Measurements from ENCODE around the gene SVOP. TPM values are rescaled to one million over a fixed set of nuclear protein-coding genes. Genes with fewer than 3 reads are reported as not detected.

The SVOP gene
- total RNA-seq, 1 donor from 2014 or later: not detected

GRCh38 chr12:108865169-108865568 is 155.7 kb downstream of the SVOP start:
- no peaks in the 10 kb centered on the region for H3K27me3 ChIP-seq (ENCODE audit: insufficient read depth, low read length)
- FAIRE-seq: no peak
- H2AFZ ChIP-seq (ENCODE audit: low read depth, low read length): no peak overlapping the region
- peaks cover 11% of the 10 kb centered on the region for H3K9me3 Mint-ChIP-seq (ENCODE audit: unreplicated experiment)
- no peaks in the 10 kb centered on the region for H3K9me3 ChIP-seq (ENCODE audit: insufficient read depth, low read depth, low read length)
- no peaks in the 10 kb centered on the region for H3K36me3 ChIP-seq (ENCODE audit: insufficient read depth, low read length)
- no peak for DNase-seq (ENCODE audit: low read depth)
- H4K20me1 ChIP-seq (ENCODE audit: insufficient read depth, low read length): no peaks in the 10 kb centered on the region
- no peak for TF ChIP-seq EZH2 (IDR thresholded peaks at IDR 0.05; ENCODE audit: insufficient read depth, low read length)
- TF ChIP-seq, protein P1, sequence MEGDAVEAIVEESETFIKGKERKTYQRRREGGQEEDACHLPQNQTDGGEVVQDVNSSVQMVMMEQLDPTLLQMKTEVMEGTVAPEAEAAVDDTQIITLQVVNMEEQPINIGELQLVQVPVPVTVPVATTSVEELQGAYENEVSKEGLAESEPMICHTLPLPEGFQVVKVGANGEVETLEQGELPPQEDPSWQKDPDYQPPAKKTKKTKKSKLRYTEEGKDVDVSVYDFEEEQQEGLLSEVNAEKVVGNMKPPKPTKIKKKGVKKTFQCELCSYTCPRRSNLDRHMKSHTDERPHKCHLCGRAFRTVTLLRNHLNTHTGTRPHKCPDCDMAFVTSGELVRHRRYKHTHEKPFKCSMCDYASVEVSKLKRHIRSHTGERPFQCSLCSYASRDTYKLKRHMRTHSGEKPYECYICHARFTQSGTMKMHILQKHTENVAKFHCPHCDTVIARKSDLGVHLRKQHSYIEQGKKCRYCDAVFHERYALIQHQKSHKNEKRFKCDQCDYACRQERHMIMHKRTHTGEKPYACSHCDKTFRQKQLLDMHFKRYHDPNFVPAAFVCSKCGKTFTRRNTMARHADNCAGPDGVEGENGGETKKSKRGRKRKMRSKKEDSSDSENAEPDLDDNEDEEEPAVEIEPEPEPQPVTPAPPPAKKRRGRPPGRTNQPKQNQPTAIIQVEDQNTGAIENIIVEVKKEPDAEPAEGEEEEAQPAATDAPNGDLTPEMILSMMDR (IDR thresholded peaks at IDR 0.05; ENCODE audit: insufficient read depth, low read depth, low read length): no peak
- no peaks in the 10 kb centered on the region for H3K4me1 ChIP-seq (ENCODE audit: insufficient read depth, low read length)
- no peak overlapping the region for H3K4me2 ChIP-seq (ENCODE audit: low read length)
- peaks cover 1% of the 10 kb centered on the region for H3K4me1 Mint-ChIP-seq (ENCODE audit: low read depth, unreplicated experiment)
- H3K79me2 ChIP-seq (ENCODE audit: insufficient read depth, low read length): no peaks in the 10 kb centered on the region
- no peak overlapping the region for H3K4me3 Mint-ChIP-seq (ENCODE audit: unreplicated experiment)
- no peak overlapping the region for H3K9ac ChIP-seq (ENCODE audit: low read length)
- peaks cover 3% of the 10 kb centered on the region for H3K36me3 Mint-ChIP-seq (ENCODE audit: low read depth, unreplicated experiment)
- no peak overlapping the region for H3K27ac ChIP-seq (ENCODE audit: low read depth, low read length)
- H3K27me3 Mint-ChIP-seq (ENCODE audit: low read depth, unreplicated experiment): no peaks in the 10 kb centered on the region
- no peak overlapping the region for H3K27ac Mint-ChIP-seq (ENCODE audit: unreplicated experiment)
- H3K4me3 ChIP-seq (ENCODE audit: insufficient read depth, low read depth, low read length): no peak overlapping the region

DNA sequence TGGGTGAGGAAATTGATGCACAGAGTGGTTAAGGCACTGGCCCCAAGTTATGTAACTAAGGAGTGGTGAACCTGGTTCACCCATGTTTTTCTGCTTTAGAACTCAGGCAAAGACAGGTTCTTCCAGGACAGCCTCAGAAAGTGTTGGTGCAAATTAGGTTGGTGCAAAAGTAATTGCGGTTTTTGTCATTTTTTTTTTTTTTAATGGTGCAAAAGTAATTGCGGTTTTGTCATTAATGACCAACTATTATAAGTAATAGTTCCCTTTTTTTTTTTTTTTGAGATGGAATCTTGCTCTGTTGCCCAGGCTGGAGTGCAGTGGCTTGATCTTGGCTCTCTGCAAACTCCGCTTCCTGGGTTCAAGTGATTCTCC is 158.3 kb downstream of the SVOP start:
- H3K27ac ChIP-seq (ENCODE audit: low read depth, low read length): no peak overlapping the region
- no peak for TF ChIP-seq EZH2 (IDR thresholded peaks at IDR 0.05; ENCODE audit: insufficient read depth, low read length)
- TF ChIP-seq, protein P1 (IDR thresholded peaks at IDR 0.05; ENCODE audit: insufficient read depth, low read depth, low read length): no peak
- H3K79me2 ChIP-seq (ENCODE audit: insufficient read depth, low read length): peaks cover 2% of the 10 kb centered on the region
- peaks cover 13% of the 10 kb centered on the region for H3K4me1 ChIP-seq (ENCODE audit: insufficient read depth, low read length)
- H3K9me3 ChIP-seq (ENCODE audit: insufficient read depth, low read depth, low read length): no peaks in the 10 kb centered on the region
- H3K9me3 Mint-ChIP-seq (ENCODE audit: unreplicated experiment): peaks cover 8% of the 10 kb centered on the region
- H3K36me3 Mint-ChIP-seq (ENCODE audit: low read depth, unreplicated experiment): peaks cover 3% of the 10 kb centered on the region
- no peak for FAIRE-seq
- H3K9ac ChIP-seq (ENCODE audit: low read length): no peak overlapping the region
- DNase-seq (ENCODE audit: low read depth): no peak
- H3K27ac Mint-ChIP-seq (ENCODE audit: unreplicated experiment): no peak overlapping the region
- no peak overlapping the region for H2AFZ ChIP-seq (ENCODE audit: low read depth, low read length)
- no peak overlapping the region for H3K4me2 ChIP-seq (ENCODE audit: low read length)
- H3K36me3 ChIP-seq (ENCODE audit: insufficient read depth, low read length): no peaks in the 10 kb centered on the region
- H3K4me3 ChIP-seq (ENCODE audit: insufficient read depth, low read depth, low read length): no peak overlapping the region
- H3K27me3 ChIP-seq (ENCODE audit: insufficient read depth, low read length): no peaks in the 10 kb centered on the region
- peaks cover 12% of the 10 kb centered on the region for H3K4me1 Mint-ChIP-seq (ENCODE audit: low read depth, unreplicated experiment)
- H3K4me3 Mint-ChIP-seq (ENCODE audit: unreplicated experiment): no peak overlapping the region
- H4K20me1 ChIP-seq (ENCODE audit: insufficient read depth, low read length): no peaks in the 10 kb centered on the region
- no peaks in the 10 kb centered on the region for H3K27me3 Mint-ChIP-seq (ENCODE audit: low read depth, unreplicated experiment)

DNA sequence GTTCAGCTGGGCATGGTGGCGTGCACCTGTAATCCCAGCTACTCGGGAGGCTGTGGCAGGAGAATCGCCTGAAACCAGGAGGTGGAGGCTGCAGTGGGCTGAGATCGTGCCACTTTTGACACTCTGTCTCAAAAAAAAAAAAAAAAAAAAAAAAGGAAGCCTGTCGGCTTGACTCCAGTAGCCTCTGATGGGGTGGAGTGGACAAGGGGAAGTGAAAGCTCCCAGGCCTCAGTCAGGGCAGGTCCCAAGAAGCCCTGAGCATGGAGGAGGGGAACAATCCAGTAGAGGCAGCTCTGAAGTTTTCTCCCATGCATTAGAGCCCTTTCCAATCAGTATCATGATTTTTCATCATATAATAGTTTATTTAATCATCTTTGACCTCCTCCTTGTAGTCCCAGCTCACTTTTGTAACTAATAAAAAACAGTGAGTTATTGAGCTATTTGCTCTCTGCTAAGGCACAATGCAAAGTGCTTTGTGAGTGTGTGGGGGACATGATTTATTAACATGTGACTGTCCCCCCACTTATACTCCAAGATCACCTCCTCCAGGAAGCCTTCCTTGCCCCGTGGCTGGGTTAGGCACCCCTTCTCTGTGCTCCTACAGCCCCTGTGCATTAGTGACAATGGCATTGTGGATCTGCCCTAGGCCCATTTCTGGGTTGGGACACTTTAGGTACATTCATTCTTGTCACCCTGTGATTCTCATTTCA is 158.8 kb downstream of the SVOP start:
- H3K27me3 Mint-ChIP-seq (ENCODE audit: low read depth, unreplicated experiment): no peaks in the 10 kb centered on the region
- FAIRE-seq: no peak
- Histone ChIP-seq H3K79me2 (ENCODE audit: insufficient read depth, low read length) (peaks cover 5% of the 10 kb centered on the region), H3K4me1 (ENCODE audit: insufficient read depth, low read length) (peaks cover 13% of the 10 kb centered on the region), H2AFZ (ENCODE audit: low read depth, low read length) (no peak overlapping the region), H3K4me2 (ENCODE audit: low read length) (no peak overlapping the region), H3K9ac (ENCODE audit: low read length) (no peak overlapping the region), H3K4me3 (ENCODE audit: insufficient read depth, low read depth, low read length) (no peak overlapping the region), H3K9me3 (ENCODE audit: insufficient read depth, low read depth, low read length) (no peaks in the 10 kb centered on the region), H4K20me1 (ENCODE audit: insufficient read depth, low read length) (no peaks in the 10 kb centered on the region), H3K27ac (ENCODE audit: low read depth, low read length) (no peak overlapping the region), H3K36me3 (ENCODE audit: insufficient read depth, low read length) (no peaks in the 10 kb centered on the region), H3K27me3 (ENCODE audit: insufficient read depth, low read length) (no peaks in the 10 kb centered on the region)
- H3K4me3 Mint-ChIP-seq (ENCODE audit: unreplicated experiment): no peak overlapping the region
- no peak overlapping the region for H3K27ac Mint-ChIP-seq (ENCODE audit: unreplicated experiment)
- TF ChIP-seq, protein P1 (IDR thresholded peaks at IDR 0.05; ENCODE audit: insufficient read depth, low read depth, low read length): no peak
- no peak for TF ChIP-seq EZH2 (IDR thresholded peaks at IDR 0.05; ENCODE audit: insufficient read depth, low read length)
- peaks cover 3% of the 10 kb centered on the region for H3K36me3 Mint-ChIP-seq (ENCODE audit: low read depth, unreplicated experiment)
- peaks cover 8% of the 10 kb centered on the region for H3K9me3 Mint-ChIP-seq (ENCODE audit: unreplicated experiment)
- H3K4me1 Mint-ChIP-seq (ENCODE audit: low read depth, unreplicated experiment): peaks cover 12% of the 10 kb centered on the region
- DNase-seq (ENCODE audit: low read depth): no peak

Data from astrocyte (in vitro differentiated cells and primary cell).